ENCODE results near the gene CA14. TPM values are rescaled to one million over a fixed set of nuclear protein-coding genes. Genes with fewer than 3 reads are reported as not detected.

The CA14 gene
- polyA plus RNA-seq, 2 of the 4 experiments (the other 2 are of a cell fraction): not detected

DNA sequence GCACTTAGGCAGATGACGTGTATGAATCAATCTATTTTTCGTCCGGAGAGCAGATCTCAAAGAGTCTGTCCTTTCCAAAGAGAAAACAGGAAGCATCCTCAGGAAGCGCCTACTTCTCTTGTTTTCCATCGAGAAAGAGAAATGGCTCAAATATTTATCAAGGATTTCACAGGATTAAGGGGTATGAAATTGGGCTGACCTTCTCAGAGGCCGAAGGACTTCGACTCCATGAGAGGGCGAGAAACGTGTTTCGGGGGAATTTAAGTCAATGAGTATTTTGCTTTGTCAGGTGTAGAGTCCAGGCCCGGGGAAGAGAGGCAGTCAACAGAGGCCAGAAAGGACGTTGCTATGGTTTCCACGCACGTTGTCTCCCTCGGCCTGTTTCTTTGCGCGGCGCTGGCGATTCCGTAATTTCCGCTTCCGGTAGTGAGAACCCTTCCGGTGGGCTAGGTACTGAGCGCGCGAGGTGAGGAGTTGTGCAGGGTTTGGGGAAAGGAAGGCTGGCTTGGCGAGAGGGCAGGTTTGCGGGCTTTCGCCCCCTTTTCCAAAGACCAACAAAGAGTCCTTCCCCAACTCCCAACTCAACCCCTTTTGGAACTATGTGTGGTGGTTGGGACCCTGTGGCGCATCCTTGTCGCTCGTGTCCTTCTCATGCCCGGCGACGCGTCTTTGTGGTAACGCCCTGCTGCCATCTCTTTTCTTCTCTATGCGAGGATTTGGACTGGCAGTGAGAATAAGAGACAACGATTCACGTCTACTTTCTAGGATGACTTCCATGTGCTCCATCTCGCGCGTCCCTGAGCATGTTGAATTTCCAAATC, 36.1 kb downstream of the CA14 start, which contains the start of gene MRPS21:
Gene MRPS21 (plus strand): TSS at position 429 of the 821 bp plus-strand sequence. CDS start 506 bp downstream, outside the sequence.
- TF ChIP-seq ELK1 (IDR thresholded peaks at IDR 0.05; ENCODE audit: low read depth, low read length) (no peak), HOXB13 (CRISPR knock-in tag; IDR thresholded peaks at IDR 0.05; ENCODE audit: low read depth) (peak; percentile 85), FOSL2 (IDR thresholded peaks at IDR 0.05) (no peak), FOSL2 (CRISPR knock-in tag; IDR thresholded peaks at IDR 0.05) (no peak), BCL3 (IDR thresholded peaks at IDR 0.05) (peak; percentile 89), JUN (IDR thresholded peaks at IDR 0.05) (peak; percentile 65 to 95; a peak in 3 of 5 replicates), USF2 (IDR thresholded peaks at IDR 0.05) (no peak), MAFK (IDR thresholded peaks at IDR 0.05; ENCODE audit: partially characterized antibody) (peak; percentile 78), MAX (IDR thresholded peaks at IDR 0.05) (peak; percentile 96), TP53 (CRISPR knock-in tag; IDR thresholded peaks at IDR 0.05) (no peak), RNF2 (IDR thresholded peaks at IDR 0.05; ENCODE audit: borderline replicate concordance, low read depth) (no peak), GATA3 (IDR thresholded peaks at IDR 0.05; ENCODE audit: borderline replicate concordance) (0 out of 2 replicates have a peak, but pooled peaks have one; percentile 10), ESRRA (IDR thresholded peaks at IDR 0.05; ENCODE audit: borderline replicate concordance, low read length) (peak; percentile 33; the same call in 1 of the 2 replicates), POLR2A (IDR thresholded peaks at IDR 0.05; ENCODE audit: low read length) (peak; percentile 88), HOXB5 (CRISPR knock-in tag; IDR thresholded peaks at IDR 0.05) (peak; percentile 72; the same call in 1 of the 2 replicates), CEBPB (IDR thresholded peaks at IDR 0.05) (0 out of 4 replicates have a peak, but pooled peaks of 1 of the 2 experiments have one; percentile 33), KDM5A (IDR thresholded peaks at IDR 0.05) (peak; percentile 55; the same call in 1 of the 2 replicates), PHF8 (IDR thresholded peaks at IDR 0.05; ENCODE audit: borderline replicate concordance, low read depth) (peak; percentile 87), MYC (IDR thresholded peaks at IDR 0.05; ENCODE audit: borderline replicate concordance, low read length) (peak; percentile 82)
- TF ChIP-seq, protein P1, sequence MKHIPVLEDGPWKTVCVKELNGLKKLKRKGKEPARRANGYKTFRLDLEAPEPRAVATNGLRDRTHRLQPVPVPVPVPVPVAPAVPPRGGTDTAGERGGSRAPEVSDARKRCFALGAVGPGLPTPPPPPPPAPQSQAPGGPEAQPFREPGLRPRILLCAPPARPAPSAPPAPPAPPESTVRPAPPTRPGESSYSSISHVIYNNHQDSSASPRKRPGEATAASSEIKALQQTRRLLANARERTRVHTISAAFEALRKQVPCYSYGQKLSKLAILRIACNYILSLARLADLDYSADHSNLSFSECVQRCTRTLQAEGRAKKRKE (CRISPR knock-in tag; IDR thresholded peaks at IDR 0.05; ENCODE audit: low read depth): 0 out of 2 replicates have a peak, but pooled peaks have one; percentile 47
- TF ChIP-seq, protein P2, sequence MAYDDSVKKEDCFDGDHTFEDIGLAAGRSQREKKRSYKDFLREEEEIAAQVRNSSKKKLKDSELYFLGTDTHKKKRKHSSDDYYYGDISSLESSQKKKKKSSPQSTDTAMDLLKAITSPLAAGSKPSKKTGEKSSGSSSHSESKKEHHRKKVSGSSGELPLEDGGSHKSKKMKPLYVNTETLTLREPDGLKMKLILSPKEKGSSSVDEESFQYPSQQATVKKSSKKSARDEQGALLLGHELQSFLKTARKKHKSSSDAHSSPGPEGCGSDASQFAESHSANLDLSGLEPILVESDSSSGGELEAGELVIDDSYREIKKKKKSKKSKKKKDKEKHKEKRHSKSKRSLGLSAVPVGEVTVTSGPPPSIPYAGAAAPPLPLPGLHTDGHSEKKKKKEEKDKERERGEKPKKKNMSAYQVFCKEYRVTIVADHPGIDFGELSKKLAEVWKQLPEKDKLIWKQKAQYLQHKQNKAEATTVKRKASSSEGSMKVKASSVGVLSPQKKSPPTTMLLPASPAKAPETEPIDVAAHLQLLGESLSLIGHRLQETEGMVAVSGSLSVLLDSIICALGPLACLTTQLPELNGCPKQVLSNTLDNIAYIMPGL (CRISPR knock-in tag; IDR thresholded peaks at IDR 0.05; ENCODE audit: borderline replicate concordance): no peak
- TF ChIP-seq, protein P3, sequence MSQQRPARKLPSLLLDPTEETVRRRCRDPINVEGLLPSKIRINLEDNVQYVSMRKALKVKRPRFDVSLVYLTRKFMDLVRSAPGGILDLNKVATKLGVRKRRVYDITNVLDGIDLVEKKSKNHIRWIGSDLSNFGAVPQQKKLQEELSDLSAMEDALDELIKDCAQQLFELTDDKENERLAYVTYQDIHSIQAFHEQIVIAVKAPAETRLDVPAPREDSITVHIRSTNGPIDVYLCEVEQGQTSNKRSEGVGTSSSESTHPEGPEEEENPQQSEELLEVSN (IDR thresholded peaks at IDR 0.05; ENCODE audit: borderline replicate concordance, low read depth): peak; percentile 87
- Histone ChIP-seq H3K9me3 (no peaks in the 10 kb centered on the region), H3K4me2 (peak within 1 kb of the TSS; percentile 97), H3K4me1 (peaks cover 18% of the 10 kb centered on the region), H3K4me3 (peak within 1 kb of the TSS; percentile 86), H3K27ac (peak within 1 kb of the TSS; percentile 85 to 91)
- ChIA-PET POLR2A (no interaction called here), CTCF (interaction anchor here (1.2 kb wide), 1 partner anchor 12 kb away, joined by 3 read pairs; the partner anchor contains the start of gene CIART)
- ATAC-seq: peak; percentile 99 to 100
- 10% methylated on average over 43 of the region's 43 CpGs for WGBS (ENCODE audit: missing lambda C conversion rate)
- FAIRE-seq: no peak
- peak; percentile 84 to 95 for DNase-seq (ENCODE audit: low read depth in 1 of 2, low spot score in 1 of 2)
